Stimulated activated CD4-positive, alpha-beta T cell treated with anti-CD3 and anti-CD28 coated beads, Interleukin-2, amount 100 ng/mL, for 48 hours (primary cell): Measurements from ENCODE around the gene CSN3.
"Not testable (repeated sequence)": the region's sequence is repeated elsewhere in the genome, so short reads cannot be mapped to it uniquely, and the experiment has no call there.

Experiments
- DNase-seq, 2 donors: peaks; one replicate each; pipeline ENCODE4 v3.0.0-alpha.2; 2020

Gene CSN3

GRCh38 chr4:70242297-70242696 lies at the start of gene CSN3:
CSN3 (plus strand) TSS chr4:70242597; CDS start chr4:70244820, 2,223 bp downstream.
- not testable (repeated sequence) for DNase-seq

GRCh38 chr4:70192895-70193294 lies 49.5 kb upstream of the CSN3 start:
- DNase-seq, result no peak

- DNase-seq, result no peak
Measured at GRCh38 chr4:70195425-70195824, 47.0 kb upstream of the CSN3 start, which contains the start of gene ODAM. ODAM (plus strand) TSS chr4:70195725; CDS start chr4:70196544, 819 bp downstream.

- DNase-seq, result no peak
Measured at GRCh38 chr4:70196857-70197256, 45.5 kb upstream of the CSN3 start.

- no peak for DNase-seq
Measured at GRCh38 chr4:70197842-70198241, 44.6 kb upstream of the CSN3 start.

- DNase-seq, result no peak
Measured at GRCh38 chr4:70203601-70204000, 38.8 kb upstream of the CSN3 start.

- DNase-seq, result not testable (repeated sequence)
Measured at GRCh38 chr4:70212752-70213151, 29.6 kb upstream of the CSN3 start.

- DNase-seq, result not testable (repeated sequence)
Measured at GRCh38 chr4:70216109-70216508, 26.3 kb upstream of the CSN3 start.

GRCh38 chr4:70216550-70216949 lies 25.8 kb upstream of the CSN3 start:
- DNase-seq, result not testable (repeated sequence)

- not testable (repeated sequence) for DNase-seq
Measured at GRCh38 chr4:70221389-70221788, 21.0 kb upstream of the CSN3 start.

- DNase-seq, result not testable (repeated sequence)
Measured at GRCh38 chr4:70221818-70222217, 20.6 kb upstream of the CSN3 start.

GRCh38 chr4:70225824-70226223 lies 16.6 kb upstream of the CSN3 start, which contains the start of gene FDCSP:
FDCSP (plus strand) TSS chr4:70226124; CDS start chr4:70231195, 5,071 bp downstream.
- no peak for DNase-seq

- DNase-seq, result no peak
Measured at GRCh38 chr4:70236125-70236524, 6.3 kb upstream of the CSN3 start.

- DNase-seq, result no peak
Measured at GRCh38 chr4:70239131-70239883, 3.1 kb upstream of the CSN3 start.

- DNase-seq, result no peak
Measured at GRCh38 chr4:70239884-70240591, 2.4 kb upstream of the CSN3 start.

- no peak for DNase-seq
Measured at GRCh38 chr4:70243091-70243490, 694 bp downstream of the CSN3 start.

- no peak for DNase-seq
Measured at GRCh38 chr4:70251250-70251944, 9.0 kb downstream of the CSN3 start.

GRCh38 chr4:70251945-70252277 lies 9.5 kb downstream of the CSN3 start:
- no peak for DNase-seq

GRCh38 chr4:70269674-70270073 lies 27.3 kb downstream of the CSN3 start:
- DNase-seq, result no peak

GRCh38 chr4:70277121-70277520 lies 34.7 kb downstream of the CSN3 start:
- DNase-seq, result no peak

- DNase-seq, result no peak
Measured at GRCh38 chr4:70280567-70280966, 38.2 kb downstream of the CSN3 start.

GRCh38 chr4:70288651-70289050 lies 46.3 kb downstream of the CSN3 start:
- no peak for DNase-seq

GRCh38 chr4:70291341-70291740 lies 48.9 kb downstream of the CSN3 start:
- DNase-seq, result no peak

- DNase-seq, result no peak
Measured at GRCh38 chr4:70297576-70297975, 55.2 kb downstream of the CSN3 start.
